Measurements from ENCODE around the gene NVL. TPM values are rescaled to one million over a fixed set of nuclear protein-coding genes. Genes with fewer than 3 reads are reported as not detected.

Gene NVL
- polyA plus RNA-seq, 1 donor from 2014 or later = 77.3 TPM

DNA sequence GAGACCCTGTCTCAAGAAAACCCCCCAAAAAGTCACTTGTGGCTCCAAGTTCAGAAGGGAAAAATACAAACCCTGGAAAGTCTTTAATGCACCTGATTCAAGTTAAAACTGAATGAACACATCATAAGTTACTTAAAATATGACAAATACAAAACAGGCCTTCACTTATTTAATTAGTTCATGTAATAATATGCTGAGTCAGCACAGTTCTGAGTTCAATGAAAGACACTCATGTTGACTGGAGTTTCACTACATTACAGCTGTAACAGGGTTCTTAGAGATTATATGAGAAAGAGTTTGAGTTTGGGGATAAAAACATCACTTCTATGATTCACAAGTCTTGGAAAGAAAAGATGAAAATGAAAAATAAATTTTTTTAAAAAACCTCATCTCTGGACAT is 96.0 kb downstream of the NVL start:
- H3K79me2 ChIP-seq (replicated peaks; ENCODE audit: insufficient read depth, low read length) = no peaks in the 10 kb centered on the region
- H3K27me3 ChIP-seq (ENCODE audit: insufficient read depth, low read depth, low read length) = no peaks in the 10 kb centered on the region
- no peaks in the 10 kb centered on the region for H3K9me3 ChIP-seq (ENCODE audit: low read length)
- H3K4me2 ChIP-seq (ENCODE audit: low read length) = no peak overlapping the region
- H3K9me2 ChIP-seq (ENCODE audit: insufficient read depth, low read length) = no peaks in the 10 kb centered on the region
- H3F3A ChIP-seq (ENCODE audit: insufficient read depth, low read length, poor library complexity, severe bottlenecking) = no peaks in the 10 kb centered on the region
- no peak overlapping the region for H3K9ac ChIP-seq (ENCODE audit: low read length)
- no peak overlapping the region for H3K27ac ChIP-seq (ENCODE audit: low read length)
- H4K20me1 ChIP-seq (ENCODE audit: insufficient read depth) = no peaks in the 10 kb centered on the region
- no peak overlapping the region for H2AFZ ChIP-seq (ENCODE audit: low read depth, low read length)
- no peak overlapping the region for H3K4me3 ChIP-seq (ENCODE audit: low read length)
- H3K36me3 ChIP-seq (ENCODE audit: insufficient read depth, low read length) = no peaks in the 10 kb centered on the region
- TF ChIP-seq EZH2 (IDR thresholded peaks at IDR 0.05; ENCODE audit: borderline replicate concordance, insufficient read depth, low read length, poor library complexity, severe bottlenecking) (no peak), EP300 (conservative IDR thresholded peaks at IDR 0.05; ENCODE audit: poor library complexity, severe bottlenecking) (no peak), CTCF (IDR thresholded peaks at IDR 0.05; ENCODE audit: poor library complexity, severe bottlenecking) (no peak), RAD21 (conservative IDR thresholded peaks at IDR 0.05) (no peak), SMC3 (conservative IDR thresholded peaks at IDR 0.05; ENCODE audit: poor library complexity) (no peak), TAF1 (IDR thresholded peaks at IDR 0.05; ENCODE audit: low read depth) (no peak), POLR2AphosphoS5 (IDR thresholded peaks at IDR 0.05) (no peak), MXI1 (conservative IDR thresholded peaks at IDR 0.05; ENCODE audit: poor library complexity, severe bottlenecking) (no peak)
- TF ChIP-seq, protein P1, sequence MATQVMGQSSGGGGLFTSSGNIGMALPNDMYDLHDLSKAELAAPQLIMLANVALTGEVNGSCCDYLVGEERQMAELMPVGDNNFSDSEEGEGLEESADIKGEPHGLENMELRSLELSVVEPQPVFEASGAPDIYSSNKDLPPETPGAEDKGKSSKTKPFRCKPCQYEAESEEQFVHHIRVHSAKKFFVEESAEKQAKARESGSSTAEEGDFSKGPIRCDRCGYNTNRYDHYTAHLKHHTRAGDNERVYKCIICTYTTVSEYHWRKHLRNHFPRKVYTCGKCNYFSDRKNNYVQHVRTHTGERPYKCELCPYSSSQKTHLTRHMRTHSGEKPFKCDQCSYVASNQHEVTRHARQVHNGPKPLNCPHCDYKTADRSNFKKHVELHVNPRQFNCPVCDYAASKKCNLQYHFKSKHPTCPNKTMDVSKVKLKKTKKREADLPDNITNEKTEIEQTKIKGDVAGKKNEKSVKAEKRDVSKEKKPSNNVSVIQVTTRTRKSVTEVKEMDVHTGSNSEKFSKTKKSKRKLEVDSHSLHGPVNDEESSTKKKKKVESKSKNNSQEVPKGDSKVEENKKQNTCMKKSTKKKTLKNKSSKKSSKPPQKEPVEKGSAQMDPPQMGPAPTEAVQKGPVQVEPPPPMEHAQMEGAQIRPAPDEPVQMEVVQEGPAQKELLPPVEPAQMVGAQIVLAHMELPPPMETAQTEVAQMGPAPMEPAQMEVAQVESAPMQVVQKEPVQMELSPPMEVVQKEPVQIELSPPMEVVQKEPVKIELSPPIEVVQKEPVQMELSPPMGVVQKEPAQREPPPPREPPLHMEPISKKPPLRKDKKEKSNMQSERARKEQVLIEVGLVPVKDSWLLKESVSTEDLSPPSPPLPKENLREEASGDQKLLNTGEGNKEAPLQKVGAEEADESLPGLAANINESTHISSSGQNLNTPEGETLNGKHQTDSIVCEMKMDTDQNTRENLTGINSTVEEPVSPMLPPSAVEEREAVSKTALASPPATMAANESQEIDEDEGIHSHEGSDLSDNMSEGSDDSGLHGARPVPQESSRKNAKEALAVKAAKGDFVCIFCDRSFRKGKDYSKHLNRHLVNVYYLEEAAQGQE (IDR thresholded peaks at IDR 0.05; ENCODE audit: borderline replicate concordance) = no peak

GRCh38 chr1:224226849-224227502 is 103.0 kb downstream of the NVL start:
- no peaks in the 10 kb centered on the region for H3F3A ChIP-seq (ENCODE audit: insufficient read depth, low read length, poor library complexity, severe bottlenecking)
- H4K20me1 ChIP-seq (ENCODE audit: insufficient read depth) = no peaks in the 10 kb centered on the region
- no peak overlapping the region for H2AFZ ChIP-seq (ENCODE audit: low read depth, low read length)
- no peak overlapping the region for H3K9ac ChIP-seq (ENCODE audit: low read length)
- H3K9me2 ChIP-seq (ENCODE audit: insufficient read depth, low read length) = no peaks in the 10 kb centered on the region
- H3K79me2 ChIP-seq (replicated peaks; ENCODE audit: insufficient read depth, low read length) = no peaks in the 10 kb centered on the region
- H3K36me3 ChIP-seq (ENCODE audit: insufficient read depth, low read length) = no peaks in the 10 kb centered on the region
- H3K4me2 ChIP-seq (ENCODE audit: low read length) = no peak overlapping the region
- TF ChIP-seq TAF1 (IDR thresholded peaks at IDR 0.05; ENCODE audit: low read depth) (no peak), SMC3 (conservative IDR thresholded peaks at IDR 0.05; ENCODE audit: poor library complexity) (no peak), MXI1 (conservative IDR thresholded peaks at IDR 0.05; ENCODE audit: poor library complexity, severe bottlenecking) (no peak), CTCF (IDR thresholded peaks at IDR 0.05; ENCODE audit: poor library complexity, severe bottlenecking) (no peak), RAD21 (conservative IDR thresholded peaks at IDR 0.05) (no peak), EP300 (conservative IDR thresholded peaks at IDR 0.05; ENCODE audit: poor library complexity, severe bottlenecking) (no peak), EZH2 (IDR thresholded peaks at IDR 0.05; ENCODE audit: borderline replicate concordance, insufficient read depth, low read length, poor library complexity, severe bottlenecking) (no peak), POLR2AphosphoS5 (IDR thresholded peaks at IDR 0.05) (no peak)
- TF ChIP-seq, protein P1 (IDR thresholded peaks at IDR 0.05; ENCODE audit: borderline replicate concordance) = no peak
- H3K27ac ChIP-seq (ENCODE audit: low read length) = no peak overlapping the region
- H3K9me3 ChIP-seq (ENCODE audit: low read length) = no peaks in the 10 kb centered on the region
- no peaks in the 10 kb centered on the region for H3K27me3 ChIP-seq (ENCODE audit: insufficient read depth, low read depth, low read length)
- no peak overlapping the region for H3K4me3 ChIP-seq (ENCODE audit: low read length)

Data from neural cell (in vitro differentiated cells).